MCF 10A (cell line): Measurements from ENCODE around the gene TRMT61A. TPM values are rescaled to one million over a fixed set of nuclear protein-coding genes. Genes with fewer than 3 reads are reported as not detected.

Source experiments
- BruUV-seq: library from RNA; stranded (reverse); fragments of 400-500 nt; replicated peaks from 2 replicates; lab custom pipeline; 2021; lab: Mats Ljungman, UMichigan
- CTCF ChIA-PET: fragments of 300-600 bp; sonication (Branson Sonifier 250); formaldehyde crosslinking; extraction: SDS; loops from one replicate; lab custom pipeline; 2021; ENCODE audit warnings: antibody characterized with exemption, inconsistent platforms; lab: Yijun Ruan, JAX
- POLR2A ChIA-PET: fragments of 300-600, 350-650 bp; sonication (Branson Sonifier 250); formaldehyde crosslinking; extraction: SDS; loops from one replicate; lab custom pipeline; 2020; ENCODE audit warnings: antibody characterized with exemption, inconsistent platforms; lab: Yijun Ruan, JAX
- DNase-seq: peaks from one replicate; pipeline ENCODE4 v3.0.0-alpha.2; 2018; ENCODE audit not compliant: unreplicated experiment
- H3K27ac Mint-ChIP-seq: one replicate; pipeline ENCODE4 v1.8.0; 2022; ENCODE audit warnings: mild to moderate bottlenecking, low read depth, mixed read lengths; ENCODE audit not compliant: unreplicated experiment
- H3K27me3 Mint-ChIP-seq: one replicate; pipeline ENCODE4 v1.8.0; 2022; ENCODE audit warnings: mixed read lengths; ENCODE audit not compliant: insufficient read depth, unreplicated experiment
- H3K36me3 Mint-ChIP-seq: one replicate; pipeline ENCODE4 v1.8.0; 2022; ENCODE audit warnings: mild to moderate bottlenecking, moderate library complexity, mixed read lengths; ENCODE audit not compliant: insufficient read depth, unreplicated experiment
- H3K4me1 Mint-ChIP-seq: one replicate; pipeline ENCODE4 v1.8.0; 2022; ENCODE audit warnings: mixed read lengths; ENCODE audit not compliant: insufficient read depth, unreplicated experiment
- H3K4me3 Mint-ChIP-seq: one replicate; pipeline ENCODE4 v1.8.0; 2022; ENCODE audit warnings: mild to moderate bottlenecking, moderate library complexity, mixed read lengths; ENCODE audit not compliant: unreplicated experiment
- H3K9me3 Mint-ChIP-seq: one replicate; pipeline ENCODE4 v1.8.0; 2022; ENCODE audit warnings: mixed read lengths; ENCODE audit not compliant: unreplicated experiment
- CTCF ChIP-seq: fragments of 200-600 bp; IDR thresholded peaks from one replicate; pipeline ENCODE4 v1.8.0; 2022; ENCODE audit warnings: antibody characterized with exemption, mild to moderate bottlenecking; ENCODE audit not compliant: unreplicated experiment
- intact Hi-C: fragments of 100-400 bp; cut with micrococcal nuclease; formaldehyde crosslinking; loops from 2 replicates; pipeline ENCODE4 v1.14.1; 2022
- total RNA-seq: library from RNA; stranded (reverse); gene quantifications from 2 replicates; pipeline ENCODE4 v1.2.3, GENCODE V29; 2022

TRMT61A gene
- total RNA-seq, 1 experiment from 2014 or later = 15.8 TPM

- Mint-ChIP-seq H3K4me3 (no peak overlapping the region), H3K27me3 (no peaks in the 10 kb centered on the region), H3K27ac (no peak overlapping the region), H3K4me1 (peaks cover 17% of the 10 kb centered on the region), H3K36me3 (peaks cover 8% of the 10 kb centered on the region), H3K9me3 (no peaks in the 10 kb centered on the region)
- no peak for TF ChIP-seq CTCF
- CTCF ChIA-PET = interaction anchor here (0.6 to 10.7 kb wide), 8 partner anchors 10 to 606 kb away, joined by 3 to 126 read pairs (median 4); partner anchors contain the start of gene TRMT61A
- POLR2A ChIA-PET = no interaction called here
- no peak for DNase-seq
- no TSS peak for BruUV-seq
- intact Hi-C loops = no loop called here
These were observed 19.7 kb downstream of the TRMT61A start for GRCh38 chr14:103548463-103549351.

- BruUV-seq = no TSS peak
- intact Hi-C loops = no loop called here
- no peak for DNase-seq
- Mint-ChIP-seq H3K36me3 (peaks cover 12% of the 10 kb centered on the region), H3K27ac (no peak overlapping the region), H3K4me3 (no peak overlapping the region), H3K27me3 (no peaks in the 10 kb centered on the region), H3K4me1 (peaks cover 17% of the 10 kb centered on the region), H3K9me3 (no peaks in the 10 kb centered on the region)
- TF ChIP-seq CTCF = no peak
- ChIA-PET CTCF (interaction anchor here (0.6 to 10.7 kb wide), 6 partner anchors 9 to 605 kb away, joined by 3 to 126 read pairs (median 4); no protein-coding TSS in a partner anchor), POLR2A (interaction anchor here (0.6 to 4.2 kb wide), 4 partner anchors 9 to 1584 kb away, joined by 3 to 65 read pairs (median 4); partner anchors contain the start of genes BAG5 and COA8)
These were observed 20.6 kb downstream of the TRMT61A start for GRCh38 chr14:103549361-103550311.

- intact Hi-C loops = no loop called here
- Mint-ChIP-seq H3K27ac (no peak overlapping the region), H3K36me3 (peaks cover 23% of the 10 kb centered on the region), H3K4me3 (no peak overlapping the region), H3K4me1 (peaks cover 23% of the 10 kb centered on the region), H3K9me3 (no peaks in the 10 kb centered on the region), H3K27me3 (no peaks in the 10 kb centered on the region)
- no peak for DNase-seq
- no peak for TF ChIP-seq CTCF
- ChIA-PET POLR2A (interaction anchor here (0.7 to 4.2 kb wide), 5 partner anchors 9 to 21 kb away, joined by 3 to 65 read pairs (median 14); partner anchors contain the start of genes BAG5, COA8 and TRMT61A), CTCF (interaction anchor here (0.6 to 10.7 kb wide), 4 partner anchors 32 to 317 kb away, joined by 3 to 126 read pairs (median 4); no protein-coding TSS in a partner anchor)
- BruUV-seq = no TSS peak
These were observed 21.7 kb downstream of the TRMT61A start for GRCh38 chr14:103550451-103551337.
